A549 (cell line): ENCODE measurements around the gene SMTN. TPM values are rescaled to one million over a fixed set of nuclear protein-coding genes. Genes with fewer than 3 reads are reported as not detected.
"Not testable (repeated sequence)": the region's sequence is repeated elsewhere in the genome, so short reads cannot be mapped to it uniquely, and the experiment has no call there.

Experiments
- ATAC-seq, 2 experiments: fragments of 200-7000 bp in 1 of 2; fragments of >200 bp in 1 of 2; cut with Nextera tagmentation in 1 of 2; cut with Tn5 transposase in 1 of 2; 3 replicates each; pipeline versions ENCODE4 v1.8.0 to v1.9.1; 2018 to 2020; ENCODE audit warnings: mild to moderate bottlenecking in 1 of 2, moderate library complexity in 1 of 2
- CTCF ChIA-PET: fragments of 300-600 bp; sonication (Branson Sonifier 250); formaldehyde crosslinking; extraction: SDS; loops from one replicate; lab custom pipeline; 2021; ENCODE audit warnings: antibody characterized with exemption, inconsistent platforms; lab: Yijun Ruan, JAX
- POLR2A ChIA-PET: fragments of 350-600 bp; formaldehyde crosslinking; extraction: SDS; loops from one replicate; lab custom pipeline; 2021; ENCODE audit warnings: antibody characterized with exemption, inconsistent platforms; lab: Yijun Ruan, JAX
- DNase-seq, 2 experiments: peaks; one replicate each; pipeline versions ENCODE4 v3.0.0 to v3.0.0-alpha.2; 2011 to 2016; ENCODE audit warnings: low read depth in 1 of 2, low spot score in 1 of 2
- FAIRE-seq: peaks from 2 replicates; lab custom pipeline; 2011; peaks lifted over from hg19 to GRCh38; lab: Jason Lieb, UNC
- H3K27ac ChIP-seq, 2 experiments: fragments of >200 bp; sonication (Bioruptor Twin); formaldehyde crosslinking; 3 replicates each; pipeline ENCODE4 v1.5.1; 2016 to 2017
- H3K4me1 ChIP-seq: fragments of >200 bp; sonication (Bioruptor Twin); formaldehyde crosslinking; 3 replicates; pipeline ENCODE4 v1.6.1; 2016
- H3K4me2 ChIP-seq: fragments of >200 bp; sonication (Bioruptor Twin); formaldehyde crosslinking; 3 replicates; pipeline ENCODE4 v1.6.1; 2016
- H3K4me3 ChIP-seq: fragments of >200 bp; sonication (Bioruptor Twin); formaldehyde crosslinking; 3 replicates; pipeline ENCODE4 v1.5.1; 2016
- H3K9me3 ChIP-seq: fragments of >200 bp; sonication (Bioruptor Twin); formaldehyde crosslinking; 3 replicates; pipeline ENCODE4 v1.6.1; 2016
- CHD2 ChIP-seq: fragments of 150-350 bp; IDR thresholded peaks from 2 replicates; pipeline ENCODE4 v1.6.1; 2014; ENCODE audit warnings: low read length; ENCODE audit not compliant: partially characterized antibody
- GATA3 ChIP-seq: IDR thresholded peaks from 2 replicates; pipeline ENCODE4 v1.6.1; 2012; ENCODE audit warnings: borderline replicate concordance
- HOXA7 ChIP-seq: fragments of 250-450 bp; sonication (Bioruptor Pico); IDR thresholded peaks from 2 replicates; pipeline ENCODE4 v1.5.0; 2020; ENCODE audit warnings: mild to moderate bottlenecking, moderate library complexity
- MAFK ChIP-seq: fragments of 450-650 bp; IDR thresholded peaks from 2 replicates; pipeline ENCODE4 v1.6.1; 2014; ENCODE audit not compliant: partially characterized antibody
- NFE2L2 ChIP-seq: fragments of 150-350 bp; conservative IDR thresholded peaks from 2 replicates; pipeline ENCODE4 v1.6.1; 2014; ENCODE audit warnings: low read length
- NR3C1 ChIP-seq: fragments of >200 bp; sonication (Bioruptor Twin); formaldehyde crosslinking; IDR thresholded peaks from 3 replicates; pipeline ENCODE4 v1.6.1; 2017
- RARB ChIP-seq: fragments of 250-450 bp; sonication (Bioruptor Pico); IDR thresholded peaks from 2 replicates; pipeline ENCODE4 v1.8.0; 2021; ENCODE audit warnings: mild to moderate bottlenecking, moderate library complexity
- RFX5 ChIP-seq: fragments of 450-650 bp; IDR thresholded peaks from 2 replicates; pipeline ENCODE4 v1.7.1; 2014; ENCODE audit warnings: antibody characterized with exemption, mild to moderate bottlenecking, moderate library complexity
- SMC3 ChIP-seq: fragments of >200 bp; sonication (Bioruptor Twin); formaldehyde crosslinking; IDR thresholded peaks from 3 replicates; pipeline ENCODE4 v1.6.1; 2018; ENCODE audit warnings: inconsistent platforms
- TP53 ChIP-seq: fragments of 250-450 bp; sonication (Bioruptor Pico); IDR thresholded peaks from 2 replicates; pipeline ENCODE4 v1.5.0; 2021; ENCODE audit warnings: mild to moderate bottlenecking, moderate library complexity
- ZNF302 ChIP-seq: fragments of 250-450 bp; sonication (Bioruptor Pico); IDR thresholded peaks from 2 replicates; pipeline ENCODE4 v1.9.0; 2021; ENCODE audit warnings: inconsistent platforms, mild to moderate bottlenecking, moderate library complexity
- ZSCAN20 ChIP-seq: fragments of 250-450 bp; sonication (Bioruptor Pico); IDR thresholded peaks from 2 replicates; pipeline ENCODE4 v1.8.0; 2022; ENCODE audit warnings: mild to moderate bottlenecking, moderate library complexity
- WGBS: methylation state at CpG from one replicate; pipeline ENCODE4 v1.1.6; 2017; ENCODE audit errors: missing lambda C conversion rate; 5-methylcytosine and 5-hydroxymethylcytosine counted together
- polyA plus RNA-seq, 4 experiments: library from polyadenylated mRNA; depleted of rRNA in 3 of 4; stranded (reverse); fragments of >200 nt; fragmentation: RNase III in 1 of 4; extraction: RNeasy Plus Mini Kit Qiagen cat#74134 plus additional on column Dnase treatment in 1 of 4; gene quantifications; 2 replicates in 3 of 4; 3 replicates in 1 of 4; pipeline ENCODE4 v1.2.3, GENCODE V29; 2011 to 2017
- TF ChIP-seq, protein P1 (sequence below): fragments of >200 bp; sonication (Bioruptor Twin); formaldehyde crosslinking; IDR thresholded peaks from 3 replicates; pipeline ENCODE4 v1.5.1; 2016
- TF ChIP-seq, protein P2 (sequence below): fragments of 250-450 bp; sonication (Bioruptor Pico); IDR thresholded peaks from 2 replicates; pipeline ENCODE4 v1.5.0; 2021; ENCODE audit warnings: mild to moderate bottlenecking, moderate library complexity, borderline replicate concordance
- TF ChIP-seq, protein P3 (sequence below): fragments of 250-450 bp; sonication (Bioruptor Pico); IDR thresholded peaks from 2 replicates; pipeline ENCODE4 v1.5.0; 2020; ENCODE audit warnings: low read depth, mild to moderate bottlenecking, moderate library complexity

Gene SMTN
- polyA plus RNA-seq, 2 of the 4 experiments (the other 2 are of a cell fraction): 12.7 to 33.1 TPM

DNA sequence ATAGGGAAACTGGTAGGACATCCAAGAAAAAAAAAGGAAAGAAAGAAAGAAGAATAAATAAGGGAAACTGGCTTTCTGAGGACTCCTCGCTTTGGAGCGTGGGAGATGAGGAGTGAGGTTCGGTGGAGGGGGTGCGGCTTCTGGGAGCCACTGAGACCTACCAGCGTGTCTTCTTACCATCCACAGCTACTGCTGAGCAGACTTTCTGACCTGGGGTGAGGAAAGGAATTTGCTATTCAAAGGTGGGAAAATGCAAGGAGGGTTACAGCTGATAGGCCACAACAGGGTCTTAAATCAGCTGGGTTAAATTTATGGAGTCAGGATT lies 26.7 kb downstream of the SMTN start:
- ChIA-PET POLR2A (interaction anchor here (0.6 to 1.0 kb wide), 4 partner anchors 15 to 124 kb away, joined by 3 to 8 read pairs (median 4); partner anchors contain the start of genes INPP5J and SMTN), CTCF (interaction anchor here (0.6 to 3.9 kb wide), 39 partner anchors 8 to 344 kb away, joined by 3 to 50 read pairs (median 6); partner anchors contain the start of genes INPP5J, PLA2G3 and RNF185)
- peak overlapping the region; percentile 27 for H3K4me3 ChIP-seq
- H3K4me1 ChIP-seq: peaks cover 2% of the 10 kb centered on the region; the same call in 2 of the 3 replicates
- 1% methylated on average over 5 of the region's 5 CpGs for WGBS
- H3K9me3 ChIP-seq: no peaks in the 10 kb centered on the region
- no peak for TF ChIP-seq RARB (CRISPR knock-in tag)
- TF ChIP-seq, protein P1, sequence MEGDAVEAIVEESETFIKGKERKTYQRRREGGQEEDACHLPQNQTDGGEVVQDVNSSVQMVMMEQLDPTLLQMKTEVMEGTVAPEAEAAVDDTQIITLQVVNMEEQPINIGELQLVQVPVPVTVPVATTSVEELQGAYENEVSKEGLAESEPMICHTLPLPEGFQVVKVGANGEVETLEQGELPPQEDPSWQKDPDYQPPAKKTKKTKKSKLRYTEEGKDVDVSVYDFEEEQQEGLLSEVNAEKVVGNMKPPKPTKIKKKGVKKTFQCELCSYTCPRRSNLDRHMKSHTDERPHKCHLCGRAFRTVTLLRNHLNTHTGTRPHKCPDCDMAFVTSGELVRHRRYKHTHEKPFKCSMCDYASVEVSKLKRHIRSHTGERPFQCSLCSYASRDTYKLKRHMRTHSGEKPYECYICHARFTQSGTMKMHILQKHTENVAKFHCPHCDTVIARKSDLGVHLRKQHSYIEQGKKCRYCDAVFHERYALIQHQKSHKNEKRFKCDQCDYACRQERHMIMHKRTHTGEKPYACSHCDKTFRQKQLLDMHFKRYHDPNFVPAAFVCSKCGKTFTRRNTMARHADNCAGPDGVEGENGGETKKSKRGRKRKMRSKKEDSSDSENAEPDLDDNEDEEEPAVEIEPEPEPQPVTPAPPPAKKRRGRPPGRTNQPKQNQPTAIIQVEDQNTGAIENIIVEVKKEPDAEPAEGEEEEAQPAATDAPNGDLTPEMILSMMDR: peak; percentile 29; the same call in 2 of the 3 replicates
- TF ChIP-seq SMC3: 0 out of 3 replicates have a peak, but pooled peaks have one; percentile 1
- peak overlapping the region; percentile 48 to 77 for H3K27ac ChIP-seq
- ATAC-seq (peak; percentile 26 to 41), DNase-seq (no peak), FAIRE-seq (no peak)
- peak overlapping the region; percentile 71 for H3K4me2 ChIP-seq

DNA sequence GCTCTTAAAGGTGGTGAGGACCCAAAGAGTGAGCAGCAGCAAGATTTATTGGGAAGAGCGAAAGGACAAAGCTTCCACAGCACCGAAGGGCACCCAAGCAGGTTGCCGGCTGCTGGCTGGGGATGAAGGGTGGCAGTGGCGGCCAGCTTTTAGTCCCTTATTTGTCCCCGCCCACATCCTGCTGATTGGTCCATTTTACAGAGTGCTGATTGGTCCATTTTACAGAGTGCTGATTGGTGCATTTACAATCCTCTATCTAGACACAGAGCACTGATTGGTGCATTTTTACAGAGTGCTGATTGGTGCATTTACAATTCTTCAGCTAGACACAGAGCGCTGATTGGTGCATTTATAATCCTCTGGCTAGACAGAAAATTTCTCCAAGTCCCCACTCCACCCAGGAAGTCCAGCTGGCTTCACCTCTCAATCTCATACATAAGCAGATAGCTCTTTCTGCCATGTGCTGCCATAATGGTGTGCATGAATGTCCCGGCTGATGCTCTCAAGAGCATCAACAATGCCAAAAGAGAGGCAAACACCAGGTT lies 31.5 kb downstream of the SMTN start:
- CTCF ChIA-PET: interaction anchor here (0.6 to 1.2 kb wide), 2 partner anchors 15 to 247 kb away, joined by 3 read pairs; no protein-coding TSS in a partner anchor

DNA sequence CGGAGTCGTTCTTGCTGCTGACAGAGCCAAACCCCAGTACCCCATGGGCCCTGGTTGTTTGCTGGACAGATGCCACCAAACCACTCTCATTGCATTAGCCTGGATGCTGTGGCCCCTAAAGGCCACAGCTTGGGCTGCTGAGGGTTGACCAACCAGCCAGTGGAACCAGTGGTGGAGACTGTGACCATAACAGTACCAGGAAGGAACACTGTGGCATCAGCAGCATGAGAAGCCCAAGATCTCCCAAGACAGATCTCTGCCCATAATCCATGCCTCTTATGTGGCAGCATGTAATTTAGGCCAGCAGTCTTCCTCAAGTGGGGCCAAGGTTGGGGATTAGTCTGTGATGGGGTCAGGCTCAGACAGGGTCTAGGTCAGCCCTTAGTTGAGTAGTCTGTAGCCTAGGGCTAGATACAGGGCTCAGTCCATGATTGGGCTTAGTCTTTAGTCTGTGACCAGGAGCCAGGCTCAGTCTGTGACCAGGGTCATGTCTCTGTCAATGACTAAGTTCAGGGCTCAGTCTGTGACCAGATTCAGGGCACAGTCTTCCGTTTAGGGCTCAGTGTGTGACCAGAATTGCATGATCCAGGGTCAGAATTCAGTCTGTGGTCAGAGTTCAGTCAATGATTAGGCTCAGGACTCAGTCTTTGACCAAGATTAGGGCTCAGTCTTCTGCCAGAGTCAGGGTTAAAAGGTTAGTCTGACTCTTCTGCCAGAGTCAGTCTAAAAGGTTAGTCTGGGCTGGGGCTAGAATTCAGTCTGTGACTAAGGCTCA lies 37.1 kb downstream of the SMTN start:
- Histone ChIP-seq H3K9me3 (no peaks in the 10 kb centered on the region), H3K4me3 (no peak overlapping the region), H3K27ac (no peak overlapping the region), H3K4me2 (no peak overlapping the region), H3K4me1 (peaks cover 8% of the 10 kb centered on the region)
- ChIA-PET CTCF (interaction anchor here (1.1 to 2.9 kb wide), 3 partner anchors 10 to 483 kb away, joined by 3 to 19 read pairs (median 3); partner anchors contain the start of genes SELENOM and SLC35E4), POLR2A (no interaction called here)
- no peak for ATAC-seq
- 60% methylated on average over 3 of the region's 3 CpGs for WGBS
- no peak for DNase-seq
- no peak for FAIRE-seq
- no peak for TF ChIP-seq ZNF302 (CRISPR knock-in tag)
- no peak for TF ChIP-seq TP53 (CRISPR knock-in tag)
- no peak for TF ChIP-seq NFE2L2
- no peak for TF ChIP-seq CHD2
- TF ChIP-seq, protein P2, sequence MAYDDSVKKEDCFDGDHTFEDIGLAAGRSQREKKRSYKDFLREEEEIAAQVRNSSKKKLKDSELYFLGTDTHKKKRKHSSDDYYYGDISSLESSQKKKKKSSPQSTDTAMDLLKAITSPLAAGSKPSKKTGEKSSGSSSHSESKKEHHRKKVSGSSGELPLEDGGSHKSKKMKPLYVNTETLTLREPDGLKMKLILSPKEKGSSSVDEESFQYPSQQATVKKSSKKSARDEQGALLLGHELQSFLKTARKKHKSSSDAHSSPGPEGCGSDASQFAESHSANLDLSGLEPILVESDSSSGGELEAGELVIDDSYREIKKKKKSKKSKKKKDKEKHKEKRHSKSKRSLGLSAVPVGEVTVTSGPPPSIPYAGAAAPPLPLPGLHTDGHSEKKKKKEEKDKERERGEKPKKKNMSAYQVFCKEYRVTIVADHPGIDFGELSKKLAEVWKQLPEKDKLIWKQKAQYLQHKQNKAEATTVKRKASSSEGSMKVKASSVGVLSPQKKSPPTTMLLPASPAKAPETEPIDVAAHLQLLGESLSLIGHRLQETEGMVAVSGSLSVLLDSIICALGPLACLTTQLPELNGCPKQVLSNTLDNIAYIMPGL: no peak
- TF ChIP-seq GATA3: no peak
- TF ChIP-seq ZSCAN20 (CRISPR knock-in tag): no peak
- no peak for TF ChIP-seq HOXA7 (CRISPR knock-in tag)
- no peak for TF ChIP-seq RFX5
- TF ChIP-seq, protein P3, sequence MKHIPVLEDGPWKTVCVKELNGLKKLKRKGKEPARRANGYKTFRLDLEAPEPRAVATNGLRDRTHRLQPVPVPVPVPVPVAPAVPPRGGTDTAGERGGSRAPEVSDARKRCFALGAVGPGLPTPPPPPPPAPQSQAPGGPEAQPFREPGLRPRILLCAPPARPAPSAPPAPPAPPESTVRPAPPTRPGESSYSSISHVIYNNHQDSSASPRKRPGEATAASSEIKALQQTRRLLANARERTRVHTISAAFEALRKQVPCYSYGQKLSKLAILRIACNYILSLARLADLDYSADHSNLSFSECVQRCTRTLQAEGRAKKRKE (CRISPR knock-in tag): no peak
- no peak for TF ChIP-seq NR3C1

More for the DNA sequence above, 31.5 kb downstream of the SMTN start:
- DNase-seq, FAIRE-seq, H3K4me1 ChIP-seq, H3K9me3 ChIP-seq, ATAC-seq, POLR2A ChIA-PET, H3K4me2 ChIP-seq, H3K4me3 ChIP-seq, H3K27ac ChIP-seq: not testable (repeated sequence)
- 57% methylated on average over 6 of the region's 7 CpGs for WGBS
- peak; percentile 11 for TF ChIP-seq MAFK
